ENCODE data around the gene ITSN2. TPM values are rescaled to one million over a fixed set of nuclear protein-coding genes. Genes with fewer than 3 reads are reported as not detected.
A peak's percentile ranks its signal among the peaks of the same experiment; 100 is the strongest.
"Not testable (repeated sequence)": the region's sequence is repeated elsewhere in the genome, so short reads cannot be mapped to it uniquely, and the experiment has no call there.

ITSN2 gene
- total RNA-seq, 1 donor from 2014 or later: 52.9 TPM

DNA sequence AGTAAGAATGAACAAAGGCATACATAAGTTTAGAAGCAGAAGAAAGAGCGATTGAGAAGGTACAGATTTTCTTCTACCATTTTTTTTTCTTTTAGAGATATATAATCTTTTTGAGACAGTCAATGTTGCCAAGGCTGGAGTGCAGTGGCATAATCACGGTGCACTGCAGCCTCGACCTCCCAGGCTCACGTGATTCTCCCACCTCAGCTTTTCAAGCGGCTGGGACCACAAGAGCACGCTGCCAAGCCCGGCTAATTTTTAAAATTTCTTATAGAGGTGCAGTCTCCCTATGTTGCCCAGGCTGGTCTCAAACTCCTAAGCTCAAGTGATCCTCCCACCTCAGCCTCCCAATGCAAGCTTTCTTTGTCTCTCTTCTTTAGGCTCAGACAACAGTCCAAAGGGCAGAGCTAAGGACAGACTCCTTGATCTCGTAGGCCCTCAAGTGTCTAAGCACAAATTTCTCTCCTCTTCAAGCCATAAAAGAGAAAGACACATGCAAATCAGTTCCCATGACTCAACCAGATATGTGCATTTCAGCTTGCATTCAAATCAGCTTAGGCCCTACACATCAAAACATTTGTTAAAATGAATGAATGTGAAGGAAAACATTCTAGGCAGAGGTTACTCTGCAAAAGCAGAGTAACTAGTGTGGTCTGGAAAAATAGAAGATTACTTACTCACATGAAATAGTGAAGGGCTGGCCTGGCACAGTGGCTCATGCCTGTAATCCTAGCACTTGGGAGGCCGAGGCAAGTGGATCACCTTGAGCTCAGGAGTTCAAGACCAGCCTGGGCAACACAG is 18.0 kb downstream of the ITSN2 start:
- no peaks in the 10 kb centered on the region for H3K27me3 Mint-ChIP-seq (ENCODE audit: insufficient read depth)
- DNase-seq (ENCODE audit: low spot score): no peak
- peaks cover 19% of the 10 kb centered on the region for H3K4me1 Mint-ChIP-seq (ENCODE audit: low read depth)
- H3K9me3 Mint-ChIP-seq: no peaks in the 10 kb centered on the region
- peaks cover 4% of the 10 kb centered on the region for H3K36me3 Mint-ChIP-seq (ENCODE audit: low read depth)
- no peak overlapping the region for H3K27ac Mint-ChIP-seq
- intact Hi-C loops (cut with micrococcal nuclease): no loop called here
- no peak overlapping the region for H3K4me3 Mint-ChIP-seq

DNA sequence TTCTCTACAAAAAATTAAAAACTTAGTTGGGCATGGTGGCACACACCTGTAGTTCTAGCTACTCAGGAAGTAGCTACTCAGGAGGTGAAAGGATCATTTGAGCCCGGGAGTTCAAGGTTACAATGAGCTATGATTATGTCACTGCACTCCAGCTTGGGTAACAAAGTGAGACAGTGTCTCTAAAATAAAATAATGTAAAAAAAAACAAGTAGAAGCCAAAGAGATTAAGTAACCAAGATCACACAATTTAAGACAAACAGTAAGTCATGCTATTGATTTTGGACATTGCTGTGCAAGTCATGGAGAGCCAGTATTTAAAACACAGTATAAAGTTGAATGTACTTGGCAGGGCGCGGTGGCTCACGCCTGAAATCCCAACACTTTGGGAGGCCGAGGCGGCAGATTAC is 20.5 kb downstream of the ITSN2 start:
- DNase-seq (ENCODE audit: low spot score): no peak
- intact Hi-C loops (cut with micrococcal nuclease): no loop called here
- H3K9me3 Mint-ChIP-seq: no peaks in the 10 kb centered on the region
- H3K27ac Mint-ChIP-seq: no peak overlapping the region
- no peaks in the 10 kb centered on the region for H3K27me3 Mint-ChIP-seq (ENCODE audit: insufficient read depth)
- H3K4me1 Mint-ChIP-seq (ENCODE audit: low read depth): peaks cover 14% of the 10 kb centered on the region
- peaks cover 4% of the 10 kb centered on the region for H3K36me3 Mint-ChIP-seq (ENCODE audit: low read depth)
- H3K4me3 Mint-ChIP-seq: no peak overlapping the region

DNA sequence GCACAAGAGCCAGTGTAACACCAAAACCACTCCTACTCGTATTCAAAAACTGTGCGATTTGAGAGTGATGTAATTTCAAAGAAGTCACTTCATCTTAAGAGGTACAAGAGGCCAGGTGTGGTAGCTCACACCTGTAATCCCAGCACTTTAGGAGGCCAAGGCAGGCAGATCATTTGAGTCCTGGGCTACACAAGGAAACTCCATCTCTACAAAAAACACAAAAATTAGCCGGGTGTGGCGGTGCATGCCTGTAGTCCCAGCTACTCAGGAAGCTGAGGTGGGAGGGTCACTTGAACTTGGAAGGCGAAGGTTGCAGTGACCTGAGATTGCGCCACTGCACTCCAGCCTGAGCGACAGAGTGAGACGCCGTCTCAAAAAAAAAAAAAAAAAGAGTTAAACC is 21.2 kb downstream of the ITSN2 start:
- DNase-seq (ENCODE audit: low spot score); intact Hi-C loops (cut with micrococcal nuclease); H3K9me3 Mint-ChIP-seq; H3K4me3 Mint-ChIP-seq; H3K27me3 Mint-ChIP-seq (ENCODE audit: insufficient read depth); H3K36me3 Mint-ChIP-seq (ENCODE audit: low read depth); H3K27ac Mint-ChIP-seq: not testable (repeated sequence)
- H3K4me1 Mint-ChIP-seq (ENCODE audit: low read depth): peaks cover 14% of the 10 kb centered on the region

DNA sequence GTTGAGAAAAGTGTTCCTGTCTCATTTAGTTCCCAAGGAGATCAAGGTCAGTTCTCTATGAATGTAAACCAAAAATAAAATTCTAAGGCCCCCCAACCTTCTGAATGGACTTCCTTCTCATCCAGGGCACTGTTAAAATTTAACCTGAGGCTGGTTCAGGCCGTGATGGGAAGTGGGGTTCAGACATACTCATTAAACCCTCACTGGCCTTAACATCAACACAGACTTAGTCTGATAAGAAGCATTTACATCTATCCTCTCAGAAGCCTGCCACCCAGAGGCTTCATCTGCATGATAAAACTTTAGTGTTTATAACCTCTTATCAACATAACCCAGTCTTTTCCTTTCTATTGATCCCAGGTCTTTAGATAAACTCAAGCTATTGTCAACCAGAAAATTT is 22.4 kb downstream of the ITSN2 start:
- no peak overlapping the region for H3K4me3 Mint-ChIP-seq
- H3K9me3 Mint-ChIP-seq: no peaks in the 10 kb centered on the region
- H3K4me1 Mint-ChIP-seq (ENCODE audit: low read depth): peaks cover 21% of the 10 kb centered on the region
- H3K27me3 Mint-ChIP-seq (ENCODE audit: insufficient read depth): no peaks in the 10 kb centered on the region
- H3K36me3 Mint-ChIP-seq (ENCODE audit: low read depth): peaks cover 4% of the 10 kb centered on the region
- DNase-seq (ENCODE audit: low spot score): no peak
- intact Hi-C loops (cut with micrococcal nuclease): no loop called here
- H3K27ac Mint-ChIP-seq: no peak overlapping the region

DNA sequence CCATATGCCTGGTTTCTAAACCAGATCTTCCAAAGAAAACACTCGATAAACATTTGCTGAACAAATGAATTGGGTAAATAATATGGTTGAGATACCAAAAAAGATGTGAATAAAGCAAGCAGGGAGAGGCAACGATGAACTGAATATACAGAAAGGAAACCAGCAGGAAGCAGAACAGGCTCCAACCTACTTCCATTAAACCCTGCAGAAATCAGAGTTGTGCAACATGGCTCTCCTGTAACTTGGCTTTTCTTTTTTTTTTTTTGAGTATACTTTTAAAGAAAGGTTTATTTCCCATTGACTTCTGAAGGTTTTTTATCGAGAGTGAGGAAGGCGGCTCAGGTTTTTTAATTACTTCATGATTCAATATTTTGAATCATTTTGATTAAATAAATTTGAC is 23.5 kb downstream of the ITSN2 start:
- H3K27ac Mint-ChIP-seq: no peak overlapping the region
- H3K27me3 Mint-ChIP-seq (ENCODE audit: insufficient read depth): no peaks in the 10 kb centered on the region
- intact Hi-C loops (cut with micrococcal nuclease): no loop called here
- peaks cover 4% of the 10 kb centered on the region for H3K36me3 Mint-ChIP-seq (ENCODE audit: low read depth)
- DNase-seq (ENCODE audit: low spot score): no peak
- H3K4me3 Mint-ChIP-seq: no peak overlapping the region
- H3K9me3 Mint-ChIP-seq: no peaks in the 10 kb centered on the region
- H3K4me1 Mint-ChIP-seq (ENCODE audit: low read depth): peaks cover 15% of the 10 kb centered on the region

GRCh38 chr2:24334245-24334633 is 26.1 kb downstream of the ITSN2 start:
- Mint-ChIP-seq H3K27ac (no peak overlapping the region), H3K4me3 (no peak overlapping the region), H3K36me3 (ENCODE audit: low read depth) (peaks cover 2% of the 10 kb centered on the region), H3K27me3 (ENCODE audit: insufficient read depth) (no peaks in the 10 kb centered on the region), H3K4me1 (ENCODE audit: low read depth) (peaks cover 16% of the 10 kb centered on the region), H3K9me3 (no peaks in the 10 kb centered on the region)
- intact Hi-C loops (cut with micrococcal nuclease): no loop called here
- no peak for DNase-seq (ENCODE audit: low spot score)

GRCh38 chr2:24332791-24333540 is 27.4 kb downstream of the ITSN2 start:
- no peak overlapping the region for H3K27ac Mint-ChIP-seq
- DNase-seq (ENCODE audit: low spot score): no peak
- no peak overlapping the region for H3K4me3 Mint-ChIP-seq
- no peaks in the 10 kb centered on the region for H3K36me3 Mint-ChIP-seq (ENCODE audit: low read depth)
- H3K27me3 Mint-ChIP-seq (ENCODE audit: insufficient read depth): no peaks in the 10 kb centered on the region
- H3K4me1 Mint-ChIP-seq (ENCODE audit: low read depth): peaks cover 16% of the 10 kb centered on the region
- intact Hi-C loops (cut with micrococcal nuclease): no loop called here
- H3K9me3 Mint-ChIP-seq: no peaks in the 10 kb centered on the region

- H3K36me3 Mint-ChIP-seq (ENCODE audit: low read depth): peaks cover 5% of the 10 kb centered on the region
- H3K9me3 Mint-ChIP-seq: no peaks in the 10 kb centered on the region
- no peaks in the 10 kb centered on the region for H3K27me3 Mint-ChIP-seq (ENCODE audit: insufficient read depth)
- no peak overlapping the region for H3K27ac Mint-ChIP-seq
- peaks cover 16% of the 10 kb centered on the region for H3K4me1 Mint-ChIP-seq (ENCODE audit: low read depth)
- no peak for DNase-seq (ENCODE audit: low spot score)
- no peak overlapping the region for H3K4me3 Mint-ChIP-seq
- intact Hi-C loops (cut with micrococcal nuclease): no loop called here
These were observed 30.2 kb downstream of the ITSN2 start for GRCh38 chr2:24330161-24330560.

DNA sequence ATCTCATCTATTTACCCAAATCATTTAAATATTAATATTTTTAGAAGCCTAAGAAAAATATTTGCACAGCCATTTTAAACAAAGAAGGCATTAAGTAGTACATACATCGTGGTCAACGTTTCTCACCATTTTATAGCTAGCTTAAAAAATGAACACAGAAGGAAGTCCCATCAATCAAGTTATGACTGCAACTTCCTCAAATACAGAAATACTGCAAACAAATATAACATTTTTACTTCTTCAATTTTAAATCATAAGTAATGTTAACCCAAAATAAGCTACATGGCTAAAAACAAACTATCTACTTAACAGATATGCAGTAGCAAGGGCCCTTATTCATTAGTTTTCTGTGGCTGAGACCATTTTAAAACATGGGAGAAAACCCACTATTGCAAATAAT is 30.6 kb downstream of the ITSN2 start:
- Mint-ChIP-seq H3K27ac (no peak overlapping the region), H3K9me3 (no peaks in the 10 kb centered on the region), H3K36me3 (ENCODE audit: low read depth) (peaks cover 7% of the 10 kb centered on the region), H3K4me3 (no peak overlapping the region), H3K4me1 (ENCODE audit: low read depth) (peaks cover 16% of the 10 kb centered on the region), H3K27me3 (ENCODE audit: insufficient read depth) (no peaks in the 10 kb centered on the region)
- intact Hi-C loops (cut with micrococcal nuclease): no loop called here
- no peak for DNase-seq (ENCODE audit: low spot score)

DNA sequence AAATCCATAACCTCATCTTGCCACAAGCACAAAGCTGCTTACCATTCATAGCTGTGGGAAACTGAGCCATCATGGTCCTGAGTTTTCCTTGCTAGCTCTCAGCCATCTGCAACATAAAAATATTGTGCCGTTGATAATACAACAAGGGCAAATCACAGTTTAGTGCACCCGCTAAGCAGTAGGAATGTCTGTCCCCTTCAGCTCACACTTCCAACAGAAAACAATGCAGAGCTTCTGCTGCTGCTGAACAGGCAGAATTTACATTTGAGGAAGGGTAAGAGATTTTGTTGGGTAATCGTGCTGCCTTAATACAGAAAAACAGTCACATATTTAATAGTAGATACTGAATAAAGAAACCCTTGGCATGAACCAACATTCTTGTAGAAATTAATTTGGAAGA is 32.3 kb downstream of the ITSN2 start:
- peaks cover 11% of the 10 kb centered on the region for H3K36me3 Mint-ChIP-seq (ENCODE audit: low read depth)
- H3K4me3 Mint-ChIP-seq: no peak overlapping the region
- no peaks in the 10 kb centered on the region for H3K9me3 Mint-ChIP-seq
- no peak overlapping the region for H3K27ac Mint-ChIP-seq
- peaks cover 10% of the 10 kb centered on the region for H3K4me1 Mint-ChIP-seq (ENCODE audit: low read depth)
- intact Hi-C loops (cut with micrococcal nuclease): no loop called here
- no peak for DNase-seq (ENCODE audit: low spot score)
- no peaks in the 10 kb centered on the region for H3K27me3 Mint-ChIP-seq (ENCODE audit: insufficient read depth)

- no peaks in the 10 kb centered on the region for H3K9me3 Mint-ChIP-seq
- no peak for DNase-seq (ENCODE audit: low spot score)
- H3K4me1 Mint-ChIP-seq (ENCODE audit: low read depth): peaks cover 10% of the 10 kb centered on the region
- peaks cover 4% of the 10 kb centered on the region for H3K36me3 Mint-ChIP-seq (ENCODE audit: low read depth)
- peak overlapping the region; percentile 52 for H3K27ac Mint-ChIP-seq
- no peak overlapping the region for H3K4me3 Mint-ChIP-seq
- H3K27me3 Mint-ChIP-seq (ENCODE audit: insufficient read depth): no peaks in the 10 kb centered on the region
- intact Hi-C loops (cut with micrococcal nuclease): loop anchor here (5.0 kb wide), 2 partner anchors 40 to 65 kb away; no protein-coding TSS in a partner anchor
These were observed 42.8 kb downstream of the ITSN2 start for GRCh38 chr2:24317491-24317920.

- intact Hi-C loops (cut with micrococcal nuclease): loop anchor here (5.0 kb wide), 2 partner anchors 42 to 67 kb away; no protein-coding TSS in a partner anchor
- H3K4me1 Mint-ChIP-seq (ENCODE audit: low read depth): peaks cover 10% of the 10 kb centered on the region
- peaks cover 11% of the 10 kb centered on the region for H3K36me3 Mint-ChIP-seq (ENCODE audit: low read depth)
- no peak for DNase-seq (ENCODE audit: low spot score)
- H3K4me3 Mint-ChIP-seq: no peak overlapping the region
- H3K27ac Mint-ChIP-seq: no peak overlapping the region
- H3K27me3 Mint-ChIP-seq (ENCODE audit: insufficient read depth): no peaks in the 10 kb centered on the region
- H3K9me3 Mint-ChIP-seq: no peaks in the 10 kb centered on the region
These were observed 44.7 kb downstream of the ITSN2 start for GRCh38 chr2:24315669-24316068.
